Naive B cell (primary cell): Measurements from ENCODE around the gene CFHR5. TPM values are rescaled to one million over a fixed set of nuclear protein-coding genes. Genes with fewer than 3 reads are reported as not detected.
"Not testable (repeated sequence)": the region's sequence is repeated elsewhere in the genome, so short reads cannot be mapped to it uniquely, and the experiment has no call there.

ENCODE experiments used
- ATAC-seq, 2 donors: fragments of 150-1000 bp; cut with Tn5 transposase; 2 replicates each; pipeline ENCODE4 v1.10.0; 2021; ENCODE audit warnings: low read depth in 2 of 2, mild to moderate bottlenecking in 2 of 2, moderate library complexity in 2 of 2
- DNase-seq: peaks from one replicate; pipeline ENCODE4 v3.0.0; 2022
- H3K27ac Mint-ChIP-seq, 6 donors: one replicate each; pipeline ENCODE4 v1.8.0; 2020 to 2022; ENCODE audit warnings: mild to moderate bottlenecking in 6 of 6, mixed read lengths in 6 of 6, moderate library complexity in 5 of 6, inconsistent platforms in 2 of 6
- H3K27me3 Mint-ChIP-seq, 3 donors: one replicate each; pipeline ENCODE4 v1.8.0; 2021 to 2022; ENCODE audit warnings: mixed read lengths in 3 of 3, mild to moderate bottlenecking in 1 of 3
- H3K36me3 Mint-ChIP-seq, 2 donors: one replicate each; pipeline ENCODE4 v1.8.0; 2020 to 2022; ENCODE audit warnings: mixed read lengths in 2 of 2, inconsistent platforms in 1 of 2, mild to moderate bottlenecking in 1 of 2
- H3K4me1 Mint-ChIP-seq, 3 donors: one replicate each; pipeline ENCODE4 v1.8.0; 2020 to 2022; ENCODE audit warnings: mixed read lengths in 3 of 3, inconsistent platforms in 1 of 3, mild to moderate bottlenecking in 1 of 3, moderate library complexity in 1 of 3
- H3K4me3 Mint-ChIP-seq, 8 donors: one replicate each; pipeline ENCODE4 v1.8.0; 2020 to 2022; ENCODE audit warnings: mild to moderate bottlenecking in 8 of 8, mixed read lengths in 8 of 8, moderate library complexity in 8 of 8, inconsistent platforms in 2 of 8
- H3K9me3 Mint-ChIP-seq, 7 donors: one replicate each; pipeline ENCODE4 v1.8.0; 2020 to 2022; ENCODE audit warnings: mixed read lengths in 7 of 7, mild to moderate bottlenecking in 5 of 7, inconsistent platforms in 2 of 7, moderate library complexity in 1 of 7
- polyA plus RNA-seq, 6 donors: library from polyadenylated mRNA; unstranded; fragments of 300-500 nt; fragmentation: Illumina TruSeq; gene quantifications; one replicate each; pipeline ENCODE4 v1.2.3, GENCODE V29; 2021; ENCODE audit warnings: low read depth in 6 of 6

CFHR5 gene
- polyA plus RNA-seq, result not detected

- Mint-ChIP-seq H3K27ac (no peak within 1 kb of the TSS), H3K9me3 (no peaks in the 10 kb centered on the region), H3K4me1 (no peaks in the 10 kb centered on the region), H3K27me3 (no peaks in the 10 kb centered on the region), H3K4me3 (no peak within 1 kb of the TSS), H3K36me3 (no peaks in the 10 kb centered on the region)
- no peak for ATAC-seq
- DNase-seq, result no peak
These were observed at the start of gene CFHR5 for GRCh38 chr1:196977278-196977677. Gene CFHR5 (plus strand): TSS chr1:196977556. CDS start chr1:196977665, 109 bp downstream.

- not testable (repeated sequence) for H3K36me3 Mint-ChIP-seq, ATAC-seq, H3K4me3 Mint-ChIP-seq, DNase-seq, H3K27me3 Mint-ChIP-seq, H3K27ac Mint-ChIP-seq, H3K4me1 Mint-ChIP-seq, H3K9me3 Mint-ChIP-seq
These were observed 44.5 kb upstream of the CFHR5 start for GRCh38 chr1:196932853-196933252.

GRCh38 chr1:196933531-196934189, 43.7 kb upstream of the CFHR5 start:
- no peaks in the 10 kb centered on the region for H3K36me3 Mint-ChIP-seq
- no peak overlapping the region for H3K27ac Mint-ChIP-seq
- no peaks in the 10 kb centered on the region for H3K4me1 Mint-ChIP-seq
- no peak overlapping the region for H3K4me3 Mint-ChIP-seq
- H3K9me3 Mint-ChIP-seq, result peaks cover 0 to 9% (median 2%) of the 10 kb centered on the region in 7 donors
- no peak for DNase-seq
- ATAC-seq, result no peak
- H3K27me3 Mint-ChIP-seq, result no peaks in the 10 kb centered on the region

GRCh38 chr1:196941474-196941873, 35.9 kb upstream of the CFHR5 start:
- not testable (repeated sequence) for H3K36me3 Mint-ChIP-seq, H3K4me3 Mint-ChIP-seq, H3K27me3 Mint-ChIP-seq, DNase-seq, H3K4me1 Mint-ChIP-seq, H3K9me3 Mint-ChIP-seq, ATAC-seq, H3K27ac Mint-ChIP-seq

GRCh38 chr1:196943568-196943967, 33.8 kb upstream of the CFHR5 start, which contains the start of gene CFHR2:
Gene CFHR2 (plus strand): TSS chr1:196943738. CDS start chr1:196943881, 143 bp downstream.
- not testable (repeated sequence) for H3K27me3 Mint-ChIP-seq, H3K9me3 Mint-ChIP-seq, DNase-seq, H3K36me3 Mint-ChIP-seq, ATAC-seq, H3K4me1 Mint-ChIP-seq, H3K27ac Mint-ChIP-seq
- peak within 1 kb of the TSS in 1 of 8 donors; percentile 29 for H3K4me3 Mint-ChIP-seq

DNA sequence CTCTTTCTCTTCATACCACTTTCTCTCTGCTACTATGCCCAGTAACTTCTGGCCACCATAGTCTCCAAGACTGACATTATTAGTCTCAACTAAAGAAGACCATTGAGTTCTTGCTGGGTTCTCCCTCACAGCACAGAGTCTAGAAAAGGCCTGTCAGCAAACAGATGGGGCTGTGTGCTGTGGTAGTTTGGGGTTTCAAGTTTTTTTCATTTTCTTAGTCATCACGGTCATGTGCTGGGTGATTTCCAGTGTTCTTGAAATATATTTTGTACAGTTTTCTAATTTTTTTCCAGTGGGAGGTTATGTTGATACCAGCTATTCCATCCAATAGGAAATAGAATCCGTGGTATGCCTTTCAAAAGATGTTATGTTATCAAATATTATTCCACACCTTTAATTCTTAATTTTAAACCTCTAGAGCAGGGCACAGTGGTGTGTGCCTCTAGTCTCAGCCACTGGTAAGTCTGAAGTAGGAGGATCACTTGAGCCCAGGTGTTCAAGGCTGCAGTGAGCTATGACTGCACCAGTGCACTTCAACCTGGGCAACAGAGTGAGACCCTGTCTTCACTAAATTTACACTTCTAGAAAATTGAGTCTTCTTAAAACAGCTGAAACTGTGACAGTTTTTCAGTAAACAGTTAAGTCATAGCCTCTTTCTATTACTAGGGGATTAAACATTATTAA, 25.5 kb upstream of the CFHR5 start:
- DNase-seq, result no peak
- H3K36me3 Mint-ChIP-seq, result no peaks in the 10 kb centered on the region
- H3K9me3 Mint-ChIP-seq, result peaks cover 0 to 12% (median 3%) of the 10 kb centered on the region in 7 donors
- no peak for ATAC-seq
- no peak overlapping the region for H3K4me3 Mint-ChIP-seq
- H3K27me3 Mint-ChIP-seq, result no peaks in the 10 kb centered on the region
- no peaks in the 10 kb centered on the region for H3K4me1 Mint-ChIP-seq
- H3K27ac Mint-ChIP-seq, result no peak overlapping the region

GRCh38 chr1:196954778-196955177, 22.6 kb upstream of the CFHR5 start:
- Mint-ChIP-seq H3K27ac (no peak overlapping the region), H3K4me3 (no peak overlapping the region), H3K9me3 (peaks cover 0 to 12% (median 3%) of the 10 kb centered on the region in 7 donors), H3K36me3 (no peaks in the 10 kb centered on the region), H3K4me1 (no peaks in the 10 kb centered on the region), H3K27me3 (no peaks in the 10 kb centered on the region)
- DNase-seq (no peak), ATAC-seq (no peak)

GRCh38 chr1:196955926-196956325, 21.4 kb upstream of the CFHR5 start:
- DNase-seq, result no peak
- H3K27me3 Mint-ChIP-seq, result no peaks in the 10 kb centered on the region
- H3K27ac Mint-ChIP-seq, result no peak overlapping the region
- H3K36me3 Mint-ChIP-seq, result no peaks in the 10 kb centered on the region
- no peaks in the 10 kb centered on the region for H3K4me1 Mint-ChIP-seq
- H3K4me3 Mint-ChIP-seq, result no peak overlapping the region
- H3K9me3 Mint-ChIP-seq, result peaks cover 0 to 12% (median 3%) of the 10 kb centered on the region in 7 donors
- ATAC-seq, result no peak

- Mint-ChIP-seq H3K9me3 (peaks cover 0 to 6% (median 0%) of the 10 kb centered on the region in 7 donors), H3K36me3 (no peaks in the 10 kb centered on the region), H3K4me3 (no peak overlapping the region), H3K27me3 (no peaks in the 10 kb centered on the region), H3K27ac (no peak overlapping the region), H3K4me1 (no peaks in the 10 kb centered on the region)
- DNase-seq (no peak), ATAC-seq (no peak)
These were observed 16.5 kb upstream of the CFHR5 start for GRCh38 chr1:196960854-196961253.

DNA sequence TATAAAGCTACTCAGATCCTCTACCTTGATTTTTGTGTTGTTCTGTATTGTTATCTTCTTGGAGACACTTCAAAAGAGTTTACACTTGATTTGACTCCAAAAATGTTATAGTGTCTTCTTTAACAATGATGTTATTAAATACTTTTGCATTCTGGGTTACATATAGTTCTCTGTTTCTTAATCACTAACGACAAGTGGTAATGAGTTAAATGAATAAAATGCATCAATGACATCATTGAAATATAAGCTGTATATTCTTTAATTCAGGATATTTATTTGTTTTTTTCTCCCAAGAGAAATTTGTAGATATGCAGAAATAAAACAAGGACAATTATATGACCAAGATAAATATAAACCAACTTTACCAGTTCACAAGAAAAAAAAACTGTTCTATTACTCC, 7.2 kb upstream of the CFHR5 start:
- ATAC-seq (no peak), DNase-seq (no peak)
- Mint-ChIP-seq H3K36me3 (no peaks in the 10 kb centered on the region), H3K27me3 (no peaks in the 10 kb centered on the region), H3K27ac (no peak overlapping the region), H3K4me1 (no peaks in the 10 kb centered on the region), H3K9me3 (no peaks in the 10 kb centered on the region), H3K4me3 (no peak overlapping the region)

DNA sequence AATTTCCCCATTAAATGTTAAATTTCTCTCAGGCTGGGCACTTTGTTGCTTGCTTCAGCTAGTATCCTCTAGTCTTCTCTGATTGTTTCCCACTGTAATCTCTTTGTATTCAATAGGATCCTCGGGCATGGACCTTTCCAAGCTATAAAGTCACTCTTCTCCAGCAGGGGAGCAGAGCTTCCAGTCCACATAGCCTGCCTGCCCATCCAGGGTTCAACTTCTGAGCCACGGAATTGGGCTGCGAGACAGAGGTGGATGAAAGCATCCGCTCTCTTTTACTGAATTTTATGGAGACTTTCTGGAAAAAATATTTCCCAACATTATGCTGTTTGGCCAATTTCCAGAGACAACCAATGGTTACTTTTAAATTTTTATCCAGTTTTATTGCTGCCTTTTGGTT, 1.1 kb upstream of the CFHR5 start:
- Mint-ChIP-seq H3K27ac (no peak overlapping the region), H3K36me3 (no peaks in the 10 kb centered on the region), H3K27me3 (no peaks in the 10 kb centered on the region), H3K4me3 (no peak overlapping the region), H3K4me1 (no peaks in the 10 kb centered on the region), H3K9me3 (no peaks in the 10 kb centered on the region)
- DNase-seq (no peak), ATAC-seq (no peak)

GRCh38 chr1:196980859-196981258, 3.5 kb downstream of the CFHR5 start:
- DNase-seq (no peak), ATAC-seq (no peak)
- Mint-ChIP-seq H3K4me3 (no peak overlapping the region), H3K27me3 (no peaks in the 10 kb centered on the region), H3K4me1 (no peaks in the 10 kb centered on the region), H3K36me3 (no peaks in the 10 kb centered on the region), H3K9me3 (no peaks in the 10 kb centered on the region), H3K27ac (no peak overlapping the region)

GRCh38 chr1:196982247-196982646, 4.9 kb downstream of the CFHR5 start:
- not testable (repeated sequence) for H3K4me3 Mint-ChIP-seq, H3K27ac Mint-ChIP-seq, H3K36me3 Mint-ChIP-seq, ATAC-seq, H3K27me3 Mint-ChIP-seq, H3K9me3 Mint-ChIP-seq, H3K4me1 Mint-ChIP-seq, DNase-seq

DNA sequence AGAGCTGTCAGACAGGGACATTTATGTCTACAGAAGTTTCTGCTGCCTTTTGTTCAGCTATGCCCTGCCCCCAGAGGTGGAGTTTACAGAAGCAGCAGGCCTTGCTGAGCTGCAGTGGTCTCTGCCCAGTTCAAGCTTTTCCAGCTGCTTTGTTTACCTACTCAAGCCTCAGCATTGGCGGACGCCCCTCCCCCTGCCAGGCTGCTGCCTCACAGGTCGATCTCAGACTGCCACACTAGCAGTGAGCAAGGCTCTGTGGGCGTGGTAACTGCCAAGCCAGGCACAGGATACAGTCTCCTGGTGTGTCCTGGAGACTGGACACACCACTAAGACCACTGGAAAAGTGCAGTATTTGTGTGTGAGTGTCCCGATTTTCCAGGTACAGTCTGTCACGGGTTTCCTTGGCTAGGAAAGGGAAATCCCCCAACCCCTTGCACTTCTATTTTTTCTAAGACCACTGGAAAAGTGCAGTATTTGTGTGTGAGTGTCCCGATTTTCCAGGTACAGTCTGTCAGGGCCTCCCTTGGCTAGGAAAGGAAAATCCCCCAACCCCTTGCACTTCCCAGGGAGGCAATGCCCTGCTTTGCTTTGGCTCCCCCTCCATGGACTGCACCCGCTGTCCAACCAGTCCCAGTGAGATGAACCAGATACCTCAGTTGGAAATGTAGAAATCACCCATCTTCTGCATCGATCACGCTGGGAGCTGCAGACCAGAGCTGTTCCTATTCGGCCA, 14.7 kb downstream of the CFHR5 start:
- not testable (repeated sequence) for DNase-seq, H3K9me3 Mint-ChIP-seq, H3K27ac Mint-ChIP-seq, H3K27me3 Mint-ChIP-seq, ATAC-seq, H3K36me3 Mint-ChIP-seq, H3K4me3 Mint-ChIP-seq, H3K4me1 Mint-ChIP-seq
